HL-60 (cell line): ENCODE measurements around the gene RBPJ.

Experiments used
- DNase-seq, 2 experiments: peaks; one replicate each; pipeline ENCODE4 v3.0.0-alpha.2; 2010 to 2020; ENCODE audit warnings: low read depth in 1 of 2, low spot score in 1 of 2
- H3K27ac ChIP-seq: fragments of 250-450 bp; sonication (Bioruptor Pico); replicated peaks from 2 replicates; pipeline ENCODE4 v1.5.1; 2020; ENCODE audit warnings: mild to moderate bottlenecking, moderate library complexity
- H3K27me3 ChIP-seq: fragments of 250-450 bp; sonication (Bioruptor Pico); 2 replicates; pipeline ENCODE4 v1.5.1; 2021; ENCODE audit warnings: mild to moderate bottlenecking, moderate library complexity; ENCODE audit not compliant: insufficient read depth, poor library complexity, severe bottlenecking
- H3K4me3 ChIP-seq: replicated peaks from 2 replicates; pipeline ENCODE4 v1.5.1; 2011; ENCODE audit warnings: mild to moderate bottlenecking, control low read depth, low read length; ENCODE audit not compliant: insufficient read depth
- GABPA ChIP-seq: IDR thresholded peaks from 2 replicates; pipeline ENCODE4 v1.6.1; 2012; ENCODE audit warnings: low read depth
- POLR2AphosphoS5 ChIP-seq: IDR thresholded peaks from 2 replicates; pipeline ENCODE4 v1.6.1; 2012; ENCODE audit warnings: low read depth
- SPI1 ChIP-seq: IDR thresholded peaks from 2 replicates; pipeline ENCODE4 v1.6.1; 2012; ENCODE audit warnings: low read depth, mild to moderate bottlenecking, borderline replicate concordance
- TF ChIP-seq, protein P1 (sequence below): IDR thresholded peaks from one replicate; pipeline ENCODE4 v1.5.1; 2011; ENCODE audit warnings: low read length, control low read depth, inconsistent platforms; ENCODE audit not compliant: insufficient read depth
- TF ChIP-seq, protein P2 (sequence below): IDR thresholded peaks from 2 replicates; pipeline ENCODE4 v1.6.1; 2012; ENCODE audit warnings: low read depth; ENCODE audit not compliant: insufficient replicate concordance

The RBPJ gene

DNA sequence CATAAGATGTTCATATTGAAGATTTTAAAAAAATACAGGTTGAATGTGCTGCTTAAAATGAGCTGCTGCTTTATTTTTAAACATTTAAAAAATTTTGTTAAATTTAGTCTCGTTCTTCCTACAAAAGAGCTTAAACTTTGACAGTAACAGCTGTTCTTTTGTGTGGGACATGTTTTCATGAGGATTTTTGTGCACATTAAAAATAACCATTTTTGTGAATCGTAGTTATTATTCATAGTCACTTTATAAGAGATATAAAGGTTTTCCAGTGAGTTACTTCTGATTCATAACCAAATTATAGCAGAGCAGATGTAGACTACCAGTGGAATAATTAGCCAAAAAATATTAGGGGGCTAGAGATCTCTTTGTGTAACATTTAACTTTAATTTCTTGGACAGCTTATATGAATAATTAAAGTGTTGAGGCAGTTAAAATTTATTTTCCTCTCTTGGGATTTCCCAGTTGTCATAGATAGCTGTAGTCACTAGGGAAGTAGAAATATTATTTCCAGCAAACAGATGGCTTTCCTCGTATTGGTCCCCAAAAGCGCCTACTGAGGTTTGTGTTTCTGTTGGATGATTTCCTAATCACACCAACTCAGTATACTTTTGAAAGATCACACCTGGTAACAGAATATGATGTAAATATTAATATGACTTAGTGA, 24.2 kb downstream of the RBPJ start:
- no peak for DNase-seq
- H3K27me3 ChIP-seq = no peaks in the 10 kb centered on the region
- TF ChIP-seq, protein P1, sequence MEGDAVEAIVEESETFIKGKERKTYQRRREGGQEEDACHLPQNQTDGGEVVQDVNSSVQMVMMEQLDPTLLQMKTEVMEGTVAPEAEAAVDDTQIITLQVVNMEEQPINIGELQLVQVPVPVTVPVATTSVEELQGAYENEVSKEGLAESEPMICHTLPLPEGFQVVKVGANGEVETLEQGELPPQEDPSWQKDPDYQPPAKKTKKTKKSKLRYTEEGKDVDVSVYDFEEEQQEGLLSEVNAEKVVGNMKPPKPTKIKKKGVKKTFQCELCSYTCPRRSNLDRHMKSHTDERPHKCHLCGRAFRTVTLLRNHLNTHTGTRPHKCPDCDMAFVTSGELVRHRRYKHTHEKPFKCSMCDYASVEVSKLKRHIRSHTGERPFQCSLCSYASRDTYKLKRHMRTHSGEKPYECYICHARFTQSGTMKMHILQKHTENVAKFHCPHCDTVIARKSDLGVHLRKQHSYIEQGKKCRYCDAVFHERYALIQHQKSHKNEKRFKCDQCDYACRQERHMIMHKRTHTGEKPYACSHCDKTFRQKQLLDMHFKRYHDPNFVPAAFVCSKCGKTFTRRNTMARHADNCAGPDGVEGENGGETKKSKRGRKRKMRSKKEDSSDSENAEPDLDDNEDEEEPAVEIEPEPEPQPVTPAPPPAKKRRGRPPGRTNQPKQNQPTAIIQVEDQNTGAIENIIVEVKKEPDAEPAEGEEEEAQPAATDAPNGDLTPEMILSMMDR = no peak
- TF ChIP-seq, protein P2, sequence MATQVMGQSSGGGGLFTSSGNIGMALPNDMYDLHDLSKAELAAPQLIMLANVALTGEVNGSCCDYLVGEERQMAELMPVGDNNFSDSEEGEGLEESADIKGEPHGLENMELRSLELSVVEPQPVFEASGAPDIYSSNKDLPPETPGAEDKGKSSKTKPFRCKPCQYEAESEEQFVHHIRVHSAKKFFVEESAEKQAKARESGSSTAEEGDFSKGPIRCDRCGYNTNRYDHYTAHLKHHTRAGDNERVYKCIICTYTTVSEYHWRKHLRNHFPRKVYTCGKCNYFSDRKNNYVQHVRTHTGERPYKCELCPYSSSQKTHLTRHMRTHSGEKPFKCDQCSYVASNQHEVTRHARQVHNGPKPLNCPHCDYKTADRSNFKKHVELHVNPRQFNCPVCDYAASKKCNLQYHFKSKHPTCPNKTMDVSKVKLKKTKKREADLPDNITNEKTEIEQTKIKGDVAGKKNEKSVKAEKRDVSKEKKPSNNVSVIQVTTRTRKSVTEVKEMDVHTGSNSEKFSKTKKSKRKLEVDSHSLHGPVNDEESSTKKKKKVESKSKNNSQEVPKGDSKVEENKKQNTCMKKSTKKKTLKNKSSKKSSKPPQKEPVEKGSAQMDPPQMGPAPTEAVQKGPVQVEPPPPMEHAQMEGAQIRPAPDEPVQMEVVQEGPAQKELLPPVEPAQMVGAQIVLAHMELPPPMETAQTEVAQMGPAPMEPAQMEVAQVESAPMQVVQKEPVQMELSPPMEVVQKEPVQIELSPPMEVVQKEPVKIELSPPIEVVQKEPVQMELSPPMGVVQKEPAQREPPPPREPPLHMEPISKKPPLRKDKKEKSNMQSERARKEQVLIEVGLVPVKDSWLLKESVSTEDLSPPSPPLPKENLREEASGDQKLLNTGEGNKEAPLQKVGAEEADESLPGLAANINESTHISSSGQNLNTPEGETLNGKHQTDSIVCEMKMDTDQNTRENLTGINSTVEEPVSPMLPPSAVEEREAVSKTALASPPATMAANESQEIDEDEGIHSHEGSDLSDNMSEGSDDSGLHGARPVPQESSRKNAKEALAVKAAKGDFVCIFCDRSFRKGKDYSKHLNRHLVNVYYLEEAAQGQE = no peak
- TF ChIP-seq SPI1 (no peak), GABPA (no peak)
- no peak overlapping the region for H3K27ac ChIP-seq
- H3K4me3 ChIP-seq = no peak overlapping the region

DNA sequence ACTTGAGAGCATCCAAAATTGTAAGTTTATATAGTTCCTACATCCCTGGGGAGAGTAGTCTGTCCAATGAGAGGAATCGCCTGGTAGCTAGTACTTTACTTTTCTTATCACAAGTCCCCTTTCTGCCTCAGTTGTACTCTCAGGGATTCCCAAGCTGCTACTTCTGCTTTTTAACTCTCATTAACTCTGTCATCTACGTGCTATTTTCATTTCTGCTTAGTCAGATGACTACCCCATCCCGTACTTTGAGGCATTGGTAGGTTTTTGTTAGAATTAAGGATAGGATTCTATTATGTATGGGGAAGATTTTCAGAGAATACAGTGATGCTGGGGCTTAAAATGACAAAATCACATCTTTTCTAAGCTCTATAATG, 24.7 kb downstream of the RBPJ start:
- Histone ChIP-seq H3K27ac (no peak overlapping the region), H3K4me3 (no peak overlapping the region), H3K27me3 (no peaks in the 10 kb centered on the region)
- no peak for DNase-seq
- TF ChIP-seq SPI1 (no peak), POLR2AphosphoS5 (no peak)

DNA sequence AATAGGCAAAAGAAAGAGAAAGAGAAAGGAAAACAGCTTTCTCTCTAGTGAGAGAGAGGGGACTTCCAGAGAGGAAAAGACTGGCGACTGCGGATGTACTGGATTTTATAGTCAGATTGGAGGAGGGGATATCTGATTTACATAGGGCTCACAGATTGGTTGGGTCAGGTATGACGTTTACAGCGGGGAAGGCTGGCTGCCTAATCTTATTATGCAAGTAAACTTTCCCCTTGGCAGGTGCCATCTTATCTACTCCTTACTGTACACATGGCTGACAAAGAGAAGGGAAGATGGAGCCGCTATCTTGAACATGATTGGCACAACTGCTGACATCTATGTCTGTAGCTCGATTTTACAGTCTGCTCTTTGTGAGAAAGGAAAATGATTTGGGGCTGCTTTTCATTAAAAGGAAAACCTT, 25.4 kb downstream of the RBPJ start:
- Histone ChIP-seq H3K27me3 (no peaks in the 10 kb centered on the region), H3K27ac (no peak overlapping the region), H3K4me3 (no peak overlapping the region)
- DNase-seq = no peak
- TF ChIP-seq, protein P1 = no peak
- TF ChIP-seq, protein P2 = no peak
- TF ChIP-seq POLR2AphosphoS5 (no peak), GABPA (no peak), SPI1 (no peak)

DNA sequence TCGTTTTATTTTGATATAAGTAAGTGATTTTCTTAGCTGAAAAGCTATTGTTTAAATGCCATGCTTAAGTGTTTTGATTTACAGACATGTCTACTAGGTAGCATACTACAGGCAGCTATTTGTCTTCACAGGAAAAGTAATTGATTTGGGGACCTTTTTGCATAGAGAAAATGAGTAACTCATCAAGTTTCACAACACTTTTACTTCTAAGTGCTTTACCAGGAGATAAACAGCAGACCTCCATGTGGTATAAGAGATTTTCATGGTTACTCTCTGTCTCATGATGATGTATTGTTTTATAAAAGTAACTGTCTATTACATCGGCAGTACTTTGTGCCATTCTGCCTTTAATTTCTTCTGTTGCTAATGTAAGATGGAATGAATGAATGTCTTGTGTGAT, 28.7 kb downstream of the RBPJ start:
- TF ChIP-seq GABPA = no peak
- no peak for TF ChIP-seq SPI1
- TF ChIP-seq, protein P1 = no peak
- TF ChIP-seq, protein P2 = no peak
- no peak for TF ChIP-seq POLR2AphosphoS5
- no peaks in the 10 kb centered on the region for H3K27me3 ChIP-seq
- no peak for DNase-seq
- no peak overlapping the region for H3K27ac ChIP-seq
- no peak overlapping the region for H3K4me3 ChIP-seq
